GM21786 (cell line): Measurements from ENCODE around the gene IRS2.

Source experiments
- ATAC-seq: cut with Tn5 transposase; IDR thresholded peaks from one replicate; pipeline ENCODE4 v1.9.1; 2021; ENCODE audit not compliant: unreplicated experiment

The IRS2 gene

DNA sequence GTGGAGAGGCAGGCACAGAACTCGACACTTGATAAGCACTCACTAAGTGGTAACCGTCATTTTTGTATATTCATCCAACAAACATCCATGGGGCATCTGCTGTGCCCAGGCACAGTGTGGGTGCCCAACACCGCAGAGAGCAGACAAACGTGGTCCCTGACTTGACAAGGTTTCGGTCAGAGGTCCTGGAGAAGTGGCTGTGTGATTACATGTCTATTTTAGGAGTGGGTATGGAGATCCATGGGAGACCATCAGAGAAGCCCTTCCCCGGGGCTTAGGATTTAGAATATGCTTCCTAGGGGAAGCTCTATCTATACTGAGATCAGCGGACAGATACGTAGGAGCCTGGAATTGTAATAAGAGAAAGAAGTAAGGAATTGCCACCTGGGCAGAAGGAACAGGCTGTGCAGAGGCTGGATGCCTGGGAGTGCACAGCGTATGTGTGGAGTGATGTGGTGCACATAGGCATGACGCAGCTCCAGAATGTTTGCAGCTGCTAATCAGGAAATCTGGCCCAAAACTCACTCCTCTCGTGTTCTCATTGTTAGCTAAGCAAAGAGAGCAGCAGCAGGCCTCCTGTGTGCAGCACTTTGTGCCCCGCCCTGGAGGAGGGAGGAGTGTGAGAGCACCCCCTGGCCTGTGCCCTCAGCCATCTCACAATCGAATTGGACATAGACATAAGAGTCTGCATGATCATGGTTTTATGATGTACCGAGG, 23.0 kb upstream of the IRS2 start:
- ATAC-seq, result no peak

DNA sequence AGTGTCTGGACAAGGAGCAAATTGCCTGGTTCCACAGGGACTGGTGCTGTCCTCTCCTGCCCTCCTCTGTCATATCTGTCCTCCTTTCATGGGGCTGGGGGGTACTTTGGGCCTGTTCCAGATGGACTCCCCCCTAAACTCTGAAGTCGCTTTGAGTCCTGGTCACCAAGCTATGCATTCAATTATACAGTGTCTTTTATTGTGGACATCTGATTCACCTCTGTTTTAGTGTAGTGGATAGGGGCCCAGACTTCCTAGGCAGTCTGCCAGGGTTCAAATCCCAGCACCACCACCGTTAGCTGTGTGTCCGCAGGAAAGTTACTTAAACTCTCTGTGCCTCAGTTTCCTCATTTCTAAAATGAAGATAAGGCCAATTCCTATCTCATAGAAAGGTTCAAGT, 21.0 kb upstream of the IRS2 start:
- no peak for ATAC-seq

DNA sequence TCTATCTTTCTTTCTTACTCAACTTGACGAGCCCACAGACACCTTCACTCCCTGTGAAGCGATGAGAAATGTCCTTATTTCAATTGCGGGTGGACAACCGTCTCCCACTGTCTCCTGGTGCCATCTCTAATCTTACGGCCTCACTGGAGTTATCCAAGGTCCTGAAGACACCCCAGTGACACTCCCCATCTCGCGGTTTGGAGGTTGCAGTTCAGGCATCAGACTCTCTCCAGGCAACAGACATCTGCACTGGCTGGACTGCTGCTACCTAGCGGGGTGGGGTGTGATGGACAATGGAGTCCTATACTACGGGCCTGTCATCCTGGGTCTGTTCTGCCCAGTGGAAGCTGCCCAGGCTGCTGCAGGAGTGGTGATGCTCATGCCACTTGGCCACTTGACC, 18.3 kb upstream of the IRS2 start:
- ATAC-seq, result no peak

DNA sequence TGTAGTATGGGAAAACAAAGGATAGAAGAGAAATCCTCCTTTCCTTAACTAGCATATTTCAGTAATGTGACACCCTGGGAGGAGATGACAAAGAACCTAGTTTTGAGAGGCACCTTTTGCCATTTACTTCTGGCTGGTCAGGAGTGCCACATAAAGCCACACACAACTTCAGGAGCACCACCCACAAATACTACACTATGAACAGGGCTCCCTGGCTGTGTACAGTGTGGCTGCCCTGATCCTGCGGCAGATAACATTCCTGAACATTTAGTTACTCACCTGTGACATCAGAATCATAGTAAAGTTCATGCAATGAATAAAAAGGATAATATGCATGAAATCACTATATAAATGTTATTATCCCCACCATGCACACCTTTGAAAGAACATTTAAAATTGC, 17.4 kb upstream of the IRS2 start:
- no peak for ATAC-seq

DNA sequence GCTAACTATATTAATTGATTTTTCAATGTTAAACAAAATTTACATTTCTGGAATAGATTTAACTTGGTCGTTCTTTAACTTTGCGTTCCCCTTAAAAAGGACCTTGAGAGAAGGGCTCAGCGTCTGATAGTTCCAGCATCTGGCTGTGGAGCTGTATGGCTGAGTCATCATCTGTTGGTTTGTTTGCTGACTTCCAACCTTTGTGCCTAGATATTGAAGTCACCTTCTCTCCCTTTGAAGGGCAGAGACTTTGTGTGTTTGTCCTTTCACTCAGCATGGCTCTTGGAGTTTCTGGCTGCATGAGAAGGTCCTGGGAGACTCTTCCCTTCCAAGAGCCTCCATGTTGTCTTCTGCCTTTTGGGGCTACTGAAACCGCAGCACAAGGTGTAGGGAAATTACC, 16.6 kb upstream of the IRS2 start:
- ATAC-seq, result no peak

DNA sequence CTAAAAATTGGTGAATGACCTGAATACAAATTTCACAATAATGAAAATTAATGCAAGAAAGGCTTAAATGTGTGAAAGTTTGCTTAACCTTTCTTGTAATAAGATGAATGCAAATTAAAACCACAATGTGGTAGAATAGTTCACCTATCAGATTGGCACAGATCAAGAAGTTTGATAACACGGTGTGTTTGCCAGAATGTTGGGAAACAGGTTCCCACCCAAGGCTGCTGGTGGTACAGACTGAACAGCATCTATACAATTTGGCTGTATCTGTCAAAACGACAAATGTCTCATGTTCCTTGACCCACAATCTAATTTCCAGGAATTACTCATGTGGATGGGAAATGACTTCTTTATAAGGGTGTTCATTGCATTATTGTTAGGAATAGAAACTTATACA, 8.6 kb upstream of the IRS2 start:
- no peak for ATAC-seq

- no peak for ATAC-seq
These were observed 7.7 kb upstream of the IRS2 start for GRCh38 chr13:109794095-109794494.

GRCh38 chr13:109792416-109793059, 6.2 kb upstream of the IRS2 start:
- no peak for ATAC-seq

DNA sequence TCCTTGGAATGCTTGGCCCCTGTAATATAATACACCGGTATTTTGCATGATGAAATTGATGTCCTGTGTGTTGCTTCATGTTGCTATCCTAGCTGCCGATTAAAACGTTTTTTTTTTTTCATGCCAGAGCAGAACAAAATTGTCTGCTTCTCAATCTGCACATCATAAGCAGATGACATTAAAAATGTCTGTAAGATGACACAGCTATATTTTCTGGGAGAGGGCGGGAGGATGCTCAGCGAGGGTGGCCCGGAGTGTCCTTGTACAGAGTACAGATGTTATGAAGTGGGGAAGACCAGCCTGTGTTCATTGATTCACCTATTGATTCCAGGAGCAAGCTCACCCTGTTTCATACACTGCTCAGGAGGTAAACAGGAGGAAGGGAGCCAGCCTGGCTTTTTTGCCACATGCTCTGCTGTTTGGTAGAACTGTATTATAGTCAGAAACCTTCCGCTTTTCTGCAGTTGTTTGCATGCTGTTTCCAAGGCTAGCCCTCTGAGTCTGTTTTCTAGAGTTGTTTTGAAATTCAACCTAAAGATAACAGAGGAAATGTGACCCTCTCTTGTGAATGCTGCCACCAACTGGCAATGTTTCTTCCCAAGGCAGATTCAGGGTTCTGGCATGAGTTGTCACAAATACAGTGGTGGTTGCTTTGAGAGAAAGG, 4.7 kb upstream of the IRS2 start:
- ATAC-seq, result no peak

DNA sequence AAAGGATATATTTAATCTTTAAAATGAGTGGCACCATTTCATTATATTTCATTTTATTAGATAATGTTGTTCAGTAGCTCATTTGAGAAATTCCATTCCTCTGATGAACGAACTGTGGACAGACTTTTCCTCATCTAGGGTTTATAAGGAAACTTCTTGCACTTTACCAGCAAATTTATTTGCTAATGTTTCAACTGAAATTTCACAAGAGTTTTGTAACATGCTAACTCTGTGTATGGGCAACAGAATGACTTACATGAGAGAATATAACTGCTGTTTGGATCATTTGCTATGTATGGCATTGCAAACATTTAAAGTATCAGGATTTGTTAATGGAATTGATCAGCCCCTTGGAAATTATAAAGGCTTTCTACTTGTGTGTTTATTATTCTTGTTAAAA, 3.7 kb upstream of the IRS2 start:
- ATAC-seq, result no peak

GRCh38 chr13:109789262-109789661, 2.9 kb upstream of the IRS2 start:
- ATAC-seq, result no peak

GRCh38 chr13:109788372-109789111, 2.2 kb upstream of the IRS2 start:
- ATAC-seq, result no peak

GRCh38 chr13:109787135-109787954, 962 bp upstream of the IRS2 start:
- peak; percentile 6 for ATAC-seq

DNA sequence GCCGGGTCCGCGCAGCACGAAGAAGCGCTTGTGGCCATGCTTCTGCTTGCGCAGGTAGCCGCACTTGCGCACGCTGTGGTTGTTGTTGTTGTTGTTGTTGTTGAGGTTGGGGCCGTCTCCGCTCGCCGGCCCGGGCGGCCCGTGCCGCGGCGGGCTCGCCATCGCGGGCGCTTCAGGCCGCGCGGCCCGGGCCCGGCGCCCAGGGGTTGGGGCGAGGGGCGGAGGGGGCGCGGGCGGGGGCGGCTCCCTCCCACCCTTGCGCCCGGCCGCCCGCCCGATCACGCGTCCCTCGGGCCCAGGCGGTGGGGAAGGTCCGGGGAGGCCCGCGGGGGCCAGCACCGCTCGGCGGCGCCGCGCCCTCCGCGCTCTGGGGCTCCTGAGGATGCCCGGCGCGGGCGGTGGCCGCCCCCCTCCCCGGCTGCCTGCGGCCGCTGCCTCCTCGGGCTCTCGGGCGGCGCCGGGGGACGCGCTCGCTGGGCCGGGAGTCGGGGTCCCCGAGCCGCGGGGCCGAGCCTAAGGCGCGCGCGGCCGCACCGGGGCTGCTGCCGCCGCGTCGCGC, 412 bp downstream of the IRS2 start:
- ATAC-seq, result peak; percentile 4

DNA sequence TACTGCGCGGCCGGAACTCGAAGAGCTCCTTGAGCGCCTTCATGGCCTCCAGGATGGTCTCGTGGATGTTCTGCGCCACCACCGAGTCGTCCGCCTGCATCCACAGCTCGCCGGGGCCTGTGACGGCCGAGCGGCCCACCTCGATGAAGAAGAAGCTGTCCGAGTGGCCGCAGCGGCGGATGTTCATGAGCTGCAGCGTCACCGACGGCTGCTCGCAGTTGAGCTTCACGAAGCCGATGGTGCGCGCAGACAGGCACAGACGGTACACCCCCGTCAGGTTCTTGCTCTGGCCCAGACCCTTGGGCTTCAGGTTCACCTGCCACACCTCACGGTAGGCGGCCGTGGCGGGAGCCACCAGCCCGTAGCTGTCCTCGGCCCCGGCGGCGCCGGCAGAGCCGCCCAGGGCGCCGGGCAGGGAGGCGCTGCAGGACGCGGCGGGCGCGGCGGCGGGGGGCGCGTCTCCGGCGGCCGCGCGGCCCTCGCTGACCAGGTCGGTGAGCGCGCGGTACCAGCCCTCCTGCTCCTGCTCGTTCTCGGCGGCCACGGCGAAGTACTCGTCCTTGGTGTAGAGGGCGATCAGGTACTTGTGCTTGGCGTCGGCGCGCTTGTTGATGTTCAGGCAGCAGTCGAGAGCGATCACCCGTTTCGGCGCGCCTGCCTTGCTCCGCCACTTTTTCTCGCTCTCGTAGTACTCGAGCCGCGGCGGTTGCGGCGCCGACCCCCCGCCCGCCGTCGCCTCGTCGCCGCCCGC, 1.1 kb downstream of the IRS2 start:
- ATAC-seq, result no peak

- no peak for ATAC-seq
These were observed 1.7 kb downstream of the IRS2 start for GRCh38 chr13:109784590-109785140.

DNA sequence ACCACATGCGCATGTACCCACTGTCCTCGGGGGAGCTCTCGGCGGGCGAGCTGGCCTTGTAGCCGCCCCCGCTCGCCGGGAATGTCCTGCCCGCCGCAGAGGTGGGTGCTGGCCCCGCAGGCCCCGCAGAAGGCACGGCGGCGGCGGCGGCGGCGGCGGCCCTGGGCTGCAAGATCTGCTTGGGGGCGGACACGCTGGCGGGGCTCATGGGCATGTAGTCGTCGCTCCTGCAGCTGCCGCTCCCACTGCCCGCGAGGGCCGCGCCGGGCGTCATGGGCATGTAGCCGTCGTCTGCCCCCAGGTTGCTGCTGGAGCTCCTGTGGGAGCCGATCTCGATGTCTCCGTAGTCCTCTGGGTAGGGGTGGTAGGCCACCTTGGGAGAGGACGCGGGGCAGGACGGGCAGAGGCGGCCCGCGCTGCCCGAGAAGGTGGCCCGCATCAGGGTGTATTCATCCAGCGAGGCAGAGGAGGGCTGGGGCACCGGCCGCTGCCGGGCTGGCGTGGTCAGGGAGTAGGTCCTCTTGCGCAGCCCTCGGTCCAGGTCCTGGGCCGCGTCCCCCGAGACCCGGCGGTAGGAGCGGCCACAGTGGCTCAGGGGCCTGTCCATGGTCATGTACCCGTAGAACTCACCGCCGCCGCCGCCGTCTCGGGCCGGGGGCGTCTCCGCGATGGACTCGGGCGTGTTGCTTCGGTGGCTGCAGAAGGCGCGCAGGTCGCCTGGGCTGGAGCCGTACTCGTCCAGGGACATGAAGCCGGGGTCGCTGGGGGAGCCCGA, 2.4 kb downstream of the IRS2 start:
- ATAC-seq, result no peak

GRCh38 chr13:109783447-109783814, 3.0 kb downstream of the IRS2 start:
- ATAC-seq, result no peak
